Upper lobe of left lung (tissue), 6 donors: ENCODE data around the gene EPS8. TPM values are rescaled to one million over a fixed set of nuclear protein-coding genes. Genes with fewer than 3 reads are reported as not detected.

Source experiments
- ATAC-seq, 2 donors: fragments of 200-7000 bp; cut with Tn5 transposase; one replicate each; pipeline ENCODE4 v1.9.1; 2022; ENCODE audit warnings: mild to moderate bottlenecking in 2 of 2, moderate library complexity in 2 of 2; ENCODE audit not compliant: low FRiP score in 2 of 2
- DNase-seq, 2 donors: peaks; one replicate each; pipeline ENCODE4 v3.0.0-alpha.2; 2019 to 2020
- H3K27ac ChIP-seq, 4 donors: fragments of 200-600 bp; sonication (generic); one replicate each; pipeline ENCODE4 v1.5.1; 2016 to 2019
- H3K27me3 ChIP-seq, 4 donors: fragments of 200-600 bp; sonication (generic); one replicate each; pipeline ENCODE4 v1.5.1; 2017 to 2019
- H3K36me3 ChIP-seq, 4 donors: fragments of 200-600 bp; sonication (generic); one replicate each; pipeline ENCODE4 v1.5.1; 2016 to 2019
- H3K4me1 ChIP-seq, 4 donors: fragments of 200-600 bp; sonication (generic); one replicate each; pipeline ENCODE4 v1.5.1; 2018 to 2019
- H3K4me3 ChIP-seq, 4 donors: fragments of 200-600 bp; sonication (generic); one replicate each; pipeline ENCODE4 v1.5.1; 2017 to 2019; ENCODE audit warnings: mild to moderate bottlenecking in 2 of 4, moderate library complexity in 1 of 4
- H3K9me3 ChIP-seq, 4 donors: fragments of 200-600 bp; sonication (generic); one replicate each; pipeline ENCODE4 v1.5.1; 2018 to 2019
- CTCF ChIP-seq, 6 experiments: fragments of 450-650 bp in 4 of 6; fragments of 200-600 bp in 2 of 6; sonication (generic) in 2 of 6; IDR thresholded peaks; one replicate each; pipeline ENCODE4 v1.5.1; 2016 to 2019; ENCODE audit warnings: antibody characterized with exemption in 6 of 6
- EP300 ChIP-seq, 4 donors: sonication (generic); formaldehyde crosslinking; IDR thresholded peaks; one replicate each; pipeline ENCODE4 v1.5.1; 2017; ENCODE audit warnings: antibody characterized with exemption in 4 of 4, control low read depth in 2 of 4
- POLR2A ChIP-seq, 4 donors: fragments of 450-650 bp; IDR thresholded peaks; one replicate each; pipeline ENCODE4 v1.5.1; 2016 to 2017; ENCODE audit warnings: antibody characterized with exemption in 4 of 4, mild to moderate bottlenecking in 2 of 4
- POLR2AphosphoS5 ChIP-seq, 2 donors: sonication (generic); formaldehyde crosslinking; IDR thresholded peaks; one replicate each; pipeline ENCODE4 v1.5.1; 2017; ENCODE audit warnings: antibody characterized with exemption in 2 of 2
- WGBS, 2 donors: methylation state at CpG; one replicate each; pipeline ENCODE4 v1.1.5; 2017 to 2018; 5-methylcytosine and 5-hydroxymethylcytosine counted together
- small RNA-seq, 4 donors: library from RNA; depleted of rRNA; stranded (forward); fragments of <200 nt; gene quantifications; one replicate each; pipeline ENCODE3, GENCODE V24; 2016
- total RNA-seq, 6 donors: library from RNA; depleted of rRNA in 4 of 6; stranded (reverse); fragments of >200 nt in 4 of 6; gene quantifications; one replicate each; pipeline versions ENCODE4 v1.1.0 to v1.2.1, GENCODE V29; 2016 to 2021
- donor health status: DM: no; HTN: no; CAD: no; lungs with moderate emphysema.
- donor health status: DM: no; HTN: yes; CAD: no; lungs with severe emphysema.

Gene EPS8
- total RNA-seq, 6 donors from 2014 or later, result 43.9 to 112 (median 67.2) TPM

GRCh38 chr12:15580431-15580830 lies 208.8 kb downstream of the EPS8 start:
- no peaks in the 10 kb centered on the region for H3K9me3 ChIP-seq
- 81 to 88% methylated on average over 1 of the region's 1 CpG for WGBS, 2 donors
- no peaks in the 10 kb centered on the region for H3K36me3 ChIP-seq
- no peaks in the 10 kb centered on the region for H3K27me3 ChIP-seq
- no peak for TF ChIP-seq EP300 (IDR thresholded peaks at IDR 0.05)
- TF ChIP-seq POLR2A (IDR thresholded peaks at IDR 0.05), result no peak
- no peak for TF ChIP-seq POLR2AphosphoS5 (IDR thresholded peaks at IDR 0.05)
- TF ChIP-seq CTCF (IDR thresholded peaks at IDR 0.05), result no peak
- ATAC-seq (no peak), DNase-seq (no peak)
- peaks cover 0 to 3% (median 0%) of the 10 kb centered on the region in 4 donors for H3K4me1 ChIP-seq
- no peak overlapping the region for H3K27ac ChIP-seq
- H3K4me3 ChIP-seq, result no peak overlapping the region

GRCh38 chr12:15575671-15576541 lies 213.3 kb downstream of the EPS8 start:
- 58 to 64% methylated on average over 3 of the region's 3 CpGs for WGBS, 2 donors

GRCh38 chr12:15574353-15574752 lies 214.8 kb downstream of the EPS8 start:
- no peaks in the 10 kb centered on the region for H3K9me3 ChIP-seq
- TF ChIP-seq POLR2AphosphoS5 (IDR thresholded peaks at IDR 0.05) (no peak), CTCF (IDR thresholded peaks at IDR 0.05) (no peak), POLR2A (IDR thresholded peaks at IDR 0.05) (no peak), EP300 (IDR thresholded peaks at IDR 0.05) (no peak)
- no peak overlapping the region for H3K27ac ChIP-seq
- ATAC-seq, result no peak
- H3K4me1 ChIP-seq, result peaks cover 0 to 6% (median 1%) of the 10 kb centered on the region in 4 donors
- WGBS, 2 donors, result 88% methylated on average over 1 of the region's 1 CpG
- H3K36me3 ChIP-seq, result no peaks in the 10 kb centered on the region
- no peak overlapping the region for H3K4me3 ChIP-seq
- no peak for DNase-seq
- no peaks in the 10 kb centered on the region for H3K27me3 ChIP-seq

More at GRCh38 chr12:15575671-15576541, 213.3 kb downstream of the EPS8 start:
- Histone ChIP-seq H3K27me3 (no peaks in the 10 kb centered on the region), H3K9me3 (no peaks in the 10 kb centered on the region), H3K36me3 (no peaks in the 10 kb centered on the region), H3K4me1 (peaks cover 0 to 3% (median under 1%) of the 10 kb centered on the region in 4 donors), H3K27ac (no peak overlapping the region), H3K4me3 (no peak overlapping the region)
- TF ChIP-seq EP300 (IDR thresholded peaks at IDR 0.05) (no peak), POLR2AphosphoS5 (IDR thresholded peaks at IDR 0.05) (no peak)
- no peak for ATAC-seq
- no peak for DNase-seq

Small RNAs within 50 kb of the gene (small RNA-seq; reads per million reads assigned to genes)
- gene RNU6-251P, result 0 reads per million in 4 donors

Other genes with a start within 250 kb of the EPS8 start
- 10 to 100 TPM; 16.8 to 68.4 (median 53.9) TPM for gene STRAP, start 93.0 kb upstream of the EPS8 start, total RNA-seq
- gene DERA, start 121.9 kb upstream of the EPS8 start, total RNA-seq, result 10 to 100 TPM; 13.6 to 63.8 (median 39.2) TPM